ENCODE measurements around the gene IRF4. TPM values are rescaled to one million over a fixed set of nuclear protein-coding genes. Genes with fewer than 3 reads are reported as not detected.

Gene IRF4
- total and polyA plus RNA-seq, 4 donors, result 0.85 to 5.0 (median 2.9) TPM

DNA sequence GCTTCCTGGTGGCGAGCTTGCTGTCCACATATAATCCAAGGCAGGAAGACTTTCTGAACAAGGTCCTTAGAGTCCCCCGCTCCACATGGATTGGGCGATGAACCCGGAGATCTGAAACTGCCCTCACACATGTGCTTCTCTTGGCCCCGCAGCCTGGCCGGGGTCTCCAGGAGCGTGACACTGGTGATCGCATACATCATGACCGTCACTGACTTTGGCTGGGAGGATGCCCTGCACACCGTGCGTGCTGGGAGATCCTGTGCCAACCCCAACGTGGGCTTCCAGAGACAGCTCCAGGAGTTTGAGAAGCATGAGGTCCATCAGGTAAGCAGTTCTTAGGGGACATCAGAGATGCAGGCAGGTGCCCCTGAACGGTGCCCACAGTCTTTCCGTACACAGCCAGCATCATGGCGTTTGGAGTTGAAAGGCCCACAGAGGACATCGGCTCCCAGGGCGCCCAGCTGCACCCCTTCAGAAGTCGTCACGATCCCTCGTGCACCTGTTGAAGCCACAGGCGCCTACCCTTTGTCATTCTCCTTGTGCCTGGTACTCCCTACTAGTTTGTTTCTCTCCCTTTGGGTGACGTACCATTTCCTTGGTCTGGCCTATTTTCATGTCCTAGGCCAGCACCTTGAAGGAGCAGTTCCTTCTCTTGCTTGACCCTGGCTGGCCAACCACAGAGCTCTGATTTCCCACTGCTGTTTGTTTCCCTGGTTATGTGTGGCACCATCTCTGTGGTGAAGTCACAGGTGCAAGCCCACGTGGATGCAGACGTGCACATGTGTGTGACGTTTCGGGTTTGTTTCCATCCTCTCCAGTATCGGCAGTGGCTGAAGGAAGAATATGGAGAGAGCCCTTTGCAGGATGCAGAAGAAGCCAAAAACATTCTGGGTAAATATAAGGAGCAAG is 43.3 kb upstream of the IRF4 start:
- H3K27ac ChIP-seq (ENCODE audit: low read depth in 1 of 2, low read length in 1 of 2), result no peak overlapping the region
- WGBS, 2 donors, result 94% methylated on average over 27 of the region's 27 CpGs
- no peak overlapping the region for H3K4me3 ChIP-seq
- DNase-seq (no peak), ATAC-seq (ENCODE audit: insufficient read depth, low FRiP score) (no peak)
- no peaks in the 10 kb centered on the region for H3K27me3 ChIP-seq (ENCODE audit: control insufficient read depth in 3 of 3, insufficient read depth in 3 of 3, low read length in 2 of 3)
- H3K36me3 ChIP-seq (ENCODE audit: control insufficient read depth in 4 of 4, insufficient read depth in 4 of 4, low read length in 4 of 4), result peaks cover 0 to 17% (median 2%) of the 10 kb centered on the region in 4 donors
- TF ChIP-seq, protein P1, sequence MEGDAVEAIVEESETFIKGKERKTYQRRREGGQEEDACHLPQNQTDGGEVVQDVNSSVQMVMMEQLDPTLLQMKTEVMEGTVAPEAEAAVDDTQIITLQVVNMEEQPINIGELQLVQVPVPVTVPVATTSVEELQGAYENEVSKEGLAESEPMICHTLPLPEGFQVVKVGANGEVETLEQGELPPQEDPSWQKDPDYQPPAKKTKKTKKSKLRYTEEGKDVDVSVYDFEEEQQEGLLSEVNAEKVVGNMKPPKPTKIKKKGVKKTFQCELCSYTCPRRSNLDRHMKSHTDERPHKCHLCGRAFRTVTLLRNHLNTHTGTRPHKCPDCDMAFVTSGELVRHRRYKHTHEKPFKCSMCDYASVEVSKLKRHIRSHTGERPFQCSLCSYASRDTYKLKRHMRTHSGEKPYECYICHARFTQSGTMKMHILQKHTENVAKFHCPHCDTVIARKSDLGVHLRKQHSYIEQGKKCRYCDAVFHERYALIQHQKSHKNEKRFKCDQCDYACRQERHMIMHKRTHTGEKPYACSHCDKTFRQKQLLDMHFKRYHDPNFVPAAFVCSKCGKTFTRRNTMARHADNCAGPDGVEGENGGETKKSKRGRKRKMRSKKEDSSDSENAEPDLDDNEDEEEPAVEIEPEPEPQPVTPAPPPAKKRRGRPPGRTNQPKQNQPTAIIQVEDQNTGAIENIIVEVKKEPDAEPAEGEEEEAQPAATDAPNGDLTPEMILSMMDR (IDR thresholded peaks at IDR 0.05; ENCODE audit: control extremely low read depth, extremely low read depth), result no peak
- H3K4me1 ChIP-seq (ENCODE audit: control insufficient read depth in 5 of 5, insufficient read depth in 5 of 5, low read length in 5 of 5), result peaks cover 0 to 4% (median 0%) of the 10 kb centered on the region in 5 donors
- H3K9ac ChIP-seq (ENCODE audit: insufficient read depth in 1 of 2, low read length in 2 of 2), result no peak overlapping the region
- peaks cover 0 to 3% (median 0%) of the 10 kb centered on the region in 4 donors for H3K9me3 ChIP-seq (ENCODE audit: control insufficient read depth in 4 of 4, insufficient read depth in 3 of 4, low read length in 3 of 4)

DNA sequence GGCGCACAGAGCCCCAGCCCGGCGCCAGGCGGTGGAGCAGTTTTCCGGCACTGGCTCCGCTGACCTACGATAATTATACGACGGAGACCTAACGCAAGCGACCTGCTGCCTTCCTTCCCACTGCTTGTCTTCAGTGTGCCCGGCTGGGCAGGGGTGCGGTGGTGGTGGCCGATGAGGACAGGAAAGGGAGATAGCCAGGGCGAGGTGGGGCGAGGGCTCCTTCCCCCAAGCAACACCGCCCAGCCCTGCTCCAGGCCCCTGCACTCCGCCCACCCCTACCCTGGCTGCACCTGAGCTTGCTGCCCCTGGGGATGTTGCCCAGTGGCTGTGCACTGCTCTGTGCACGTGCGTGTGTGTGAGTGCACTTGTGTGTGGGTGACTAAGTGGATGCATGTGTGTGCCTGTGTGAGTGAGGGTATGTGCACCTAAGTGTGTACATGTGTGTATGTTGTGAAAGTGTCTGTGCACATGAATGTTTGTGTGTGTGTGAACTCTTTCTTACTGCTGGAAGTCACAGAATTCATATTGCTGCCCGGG is 42.6 kb upstream of the IRF4 start:
- Histone ChIP-seq H3K4me3 (no peak overlapping the region), H3K9me3 (ENCODE audit: control insufficient read depth in 4 of 4, insufficient read depth in 3 of 4, low read length in 3 of 4) (peaks cover 0 to 3% (median 0%) of the 10 kb centered on the region in 4 donors), H3K27me3 (ENCODE audit: control insufficient read depth in 3 of 3, insufficient read depth in 3 of 3, low read length in 2 of 3) (no peaks in the 10 kb centered on the region), H3K4me1 (ENCODE audit: control insufficient read depth in 5 of 5, insufficient read depth in 5 of 5, low read length in 5 of 5) (peaks cover 0 to 4% (median 0%) of the 10 kb centered on the region in 5 donors), H3K36me3 (ENCODE audit: control insufficient read depth in 4 of 4, insufficient read depth in 4 of 4, low read length in 4 of 4) (peaks cover 0 to 17% (median 2%) of the 10 kb centered on the region in 4 donors), H3K9ac (ENCODE audit: insufficient read depth in 1 of 2, low read length in 2 of 2) (no peak overlapping the region), H3K27ac (ENCODE audit: low read depth in 1 of 2, low read length in 1 of 2) (no peak overlapping the region)
- 90 to 92% methylated on average over 21 of the region's 21 CpGs for WGBS, 2 donors
- ATAC-seq (ENCODE audit: insufficient read depth, low FRiP score), result no peak
- TF ChIP-seq, protein P1 (IDR thresholded peaks at IDR 0.05; ENCODE audit: control extremely low read depth, extremely low read depth), result no peak
- DNase-seq, result no peak

DNA sequence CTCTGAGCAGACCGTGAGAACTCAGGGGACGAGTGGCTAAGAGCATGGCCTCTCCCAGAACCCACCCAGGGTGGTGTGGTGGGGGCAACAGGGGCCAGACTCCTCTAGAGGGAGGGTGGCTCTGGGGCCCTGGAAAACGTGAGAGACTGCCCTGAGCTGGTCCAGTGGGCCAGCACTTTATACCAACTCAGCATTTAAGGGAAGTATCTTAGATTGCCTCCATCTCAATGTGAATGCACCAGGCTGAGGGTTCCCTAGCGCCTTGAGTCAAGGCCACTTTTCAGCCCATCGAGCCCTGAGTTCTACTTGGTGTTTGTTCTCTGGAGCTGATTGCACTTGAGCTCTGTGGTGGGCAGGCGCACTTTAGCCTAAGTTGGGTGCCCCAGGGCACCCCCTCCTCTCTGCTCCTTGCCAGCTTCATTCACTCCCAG is 42.0 kb upstream of the IRF4 start:
- peaks cover 0 to 17% (median 2%) of the 10 kb centered on the region in 4 donors for H3K36me3 ChIP-seq (ENCODE audit: control insufficient read depth in 4 of 4, insufficient read depth in 4 of 4, low read length in 4 of 4)
- 84 to 94% methylated on average over 6 of the region's 6 CpGs for WGBS, 2 donors
- H3K4me1 ChIP-seq (ENCODE audit: control insufficient read depth in 5 of 5, insufficient read depth in 5 of 5, low read length in 5 of 5), result peaks cover 0 to 4% (median 0%) of the 10 kb centered on the region in 5 donors
- H3K9ac ChIP-seq (ENCODE audit: insufficient read depth in 1 of 2, low read length in 2 of 2), result no peak overlapping the region
- TF ChIP-seq, protein P1 (IDR thresholded peaks at IDR 0.05; ENCODE audit: control extremely low read depth, extremely low read depth), result no peak
- no peaks in the 10 kb centered on the region for H3K27me3 ChIP-seq (ENCODE audit: control insufficient read depth in 3 of 3, insufficient read depth in 3 of 3, low read length in 2 of 3)
- H3K27ac ChIP-seq (ENCODE audit: low read depth in 1 of 2, low read length in 1 of 2), result no peak overlapping the region
- ATAC-seq (ENCODE audit: insufficient read depth, low FRiP score) (no peak), DNase-seq (no peak)
- peaks cover 0 to 3% (median 0%) of the 10 kb centered on the region in 4 donors for H3K9me3 ChIP-seq (ENCODE audit: control insufficient read depth in 4 of 4, insufficient read depth in 3 of 4, low read length in 3 of 4)
- H3K4me3 ChIP-seq, result no peak overlapping the region

All from lung (tissue), 12 donors.